HG02763 (cell line): ENCODE data around the gene UBAC1.
A peak's percentile ranks its signal among the peaks of the same experiment; 100 is the strongest.
"Not testable (repeated sequence)": the region's sequence is repeated elsewhere in the genome, so short reads cannot be mapped to it uniquely, and the experiment has no call there.

Source experiments
- ATAC-seq: cut with Tn5 transposase; IDR thresholded peaks from one replicate; pipeline ENCODE4 v1.9.1; 2021; ENCODE audit warnings: mild to moderate bottlenecking, moderate library complexity; ENCODE audit not compliant: unreplicated experiment

Gene UBAC1

DNA sequence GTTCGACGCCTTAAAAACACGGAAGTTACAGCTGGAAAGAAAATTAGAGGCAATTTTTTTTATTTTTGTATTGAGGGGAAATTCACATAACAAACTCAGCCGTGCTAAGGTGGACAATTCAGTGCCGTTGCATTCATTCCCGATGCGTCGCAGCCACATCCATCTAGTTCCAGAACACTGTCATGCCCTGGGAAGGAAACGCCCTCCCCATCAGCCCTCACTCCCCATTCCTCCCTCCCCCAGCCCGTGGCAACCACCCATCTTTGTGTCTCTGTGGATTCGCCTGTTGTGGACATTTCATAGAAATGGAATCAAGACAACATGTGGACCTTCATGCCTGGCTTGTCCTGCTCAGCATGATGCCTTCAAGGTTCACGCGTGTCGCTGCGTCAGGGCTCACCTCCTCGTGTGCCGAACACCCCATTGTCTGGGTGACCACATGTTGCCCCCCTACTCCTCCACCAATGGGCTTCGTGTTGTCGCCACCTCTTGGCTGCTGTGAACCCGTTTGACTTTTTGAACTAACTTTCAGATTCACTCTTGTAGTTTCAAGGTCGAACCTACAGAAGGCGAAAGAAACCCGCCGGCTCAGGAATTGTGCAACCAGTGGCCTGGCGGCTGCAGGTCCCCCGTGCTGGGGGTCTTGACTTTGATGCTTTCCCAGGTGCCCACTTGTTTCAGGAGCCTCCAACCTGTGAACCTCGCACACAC lies 36.4 kb downstream of the UBAC1 start:
- ATAC-seq = no peak

DNA sequence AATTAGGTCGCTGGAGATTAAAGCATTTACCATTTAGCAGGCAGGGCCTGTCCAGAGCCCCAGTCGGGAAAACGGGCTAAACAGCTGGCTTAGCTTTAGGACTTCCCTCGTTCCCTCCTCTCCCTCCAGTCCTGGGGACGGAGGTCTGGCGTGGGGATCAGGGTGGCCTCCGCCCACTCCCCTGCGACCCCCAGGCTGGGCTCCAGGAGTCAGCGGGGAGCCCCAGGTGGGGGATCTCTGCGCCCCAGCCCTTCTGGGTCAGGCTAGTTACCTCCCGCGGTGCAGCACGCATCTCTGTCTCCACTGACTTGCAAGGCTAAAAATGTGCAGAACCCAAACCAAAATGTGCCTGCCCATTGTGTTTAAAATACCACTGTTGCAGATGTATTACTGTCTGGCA lies 37.7 kb downstream of the UBAC1 start:
- no peak for ATAC-seq

DNA sequence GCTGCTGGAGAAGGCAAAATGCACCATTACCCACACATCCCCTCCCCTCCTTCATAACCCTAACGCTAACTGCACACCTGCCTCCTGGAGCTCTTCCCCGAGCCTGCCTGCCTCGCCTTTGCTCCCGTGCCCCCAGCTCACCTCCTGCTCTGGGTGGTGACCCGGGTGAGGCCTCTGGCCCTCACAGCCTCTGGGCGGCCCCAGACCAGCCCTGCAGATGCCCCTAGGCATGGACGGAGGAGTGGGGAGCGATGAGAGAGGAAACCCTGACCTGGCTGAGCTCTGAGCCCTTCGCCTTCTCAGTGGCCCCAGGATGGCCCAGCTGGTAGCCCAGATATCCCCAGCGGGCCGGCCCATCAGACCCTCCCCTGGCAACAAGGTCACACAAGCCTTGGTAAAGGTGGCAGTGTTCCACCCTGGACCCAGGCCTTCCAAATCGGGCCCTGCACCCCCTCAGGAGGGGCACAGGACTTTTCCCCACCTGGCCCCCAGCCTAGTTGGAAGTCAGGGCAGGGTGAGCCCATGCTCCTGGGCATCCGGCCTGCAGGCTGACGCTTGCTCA lies 39.3 kb downstream of the UBAC1 start:
- ATAC-seq = no peak

DNA sequence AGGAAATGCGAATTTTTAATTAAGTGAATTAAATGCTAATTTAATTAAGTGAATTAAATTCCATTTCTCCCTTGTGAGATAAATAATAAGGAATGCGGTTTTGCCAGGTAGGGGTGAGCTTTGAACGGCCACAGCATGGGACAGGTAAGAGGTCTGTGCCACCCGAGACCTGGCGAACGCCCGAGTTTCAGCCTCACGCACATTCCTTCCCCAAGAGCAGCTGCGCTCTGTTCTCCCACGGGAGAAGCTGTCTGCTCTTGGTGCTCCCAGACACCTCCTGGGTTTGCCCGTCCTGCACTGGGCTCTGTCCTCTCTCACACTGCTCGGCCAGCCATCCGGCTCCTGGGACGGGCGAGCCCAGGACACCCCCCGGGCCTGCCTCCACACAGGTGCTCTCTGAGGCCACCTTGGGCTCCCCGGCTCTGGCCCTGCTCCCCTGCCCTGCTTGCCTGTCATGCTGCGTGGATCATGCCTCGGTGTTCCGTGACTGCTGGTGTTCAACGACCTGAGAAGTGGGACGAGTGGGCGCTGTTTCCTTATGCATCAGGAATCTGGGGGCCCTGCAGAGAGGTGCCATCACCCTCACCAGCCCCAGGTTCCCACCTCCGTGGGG lies 40.1 kb downstream of the UBAC1 start:
- ATAC-seq = no peak

DNA sequence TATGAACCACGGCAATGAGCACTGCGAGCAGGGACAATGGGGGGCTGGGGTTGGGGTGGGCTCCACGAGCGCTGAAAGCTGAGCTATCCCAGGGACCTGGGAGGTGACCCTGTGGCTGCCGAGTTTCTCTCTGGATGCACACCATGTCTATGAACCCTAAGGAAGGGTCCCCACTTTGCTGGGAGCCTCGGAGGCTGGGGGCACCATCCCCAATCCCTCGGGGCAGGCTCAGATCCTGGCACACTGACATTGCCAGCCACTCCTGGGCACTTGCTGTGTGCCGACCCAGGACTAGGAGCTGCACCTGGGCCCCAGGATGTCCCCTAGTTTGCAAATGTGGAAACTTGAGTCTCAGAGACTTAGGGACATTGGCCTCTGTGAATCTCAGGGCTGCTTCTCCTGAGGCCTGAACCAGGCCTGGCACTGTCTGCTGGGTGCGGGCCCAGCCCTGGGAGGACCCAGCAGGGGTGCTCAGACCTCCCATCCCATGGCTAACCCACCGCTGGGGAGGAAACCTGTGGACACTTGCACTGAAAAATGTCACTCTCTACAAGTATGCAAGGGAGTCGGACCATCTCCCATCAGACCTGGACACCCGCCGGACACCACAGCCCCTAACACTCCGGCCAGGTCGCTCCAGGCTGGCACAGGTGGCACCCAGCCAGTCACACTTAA lies 40.8 kb downstream of the UBAC1 start:
- no peak for ATAC-seq

DNA sequence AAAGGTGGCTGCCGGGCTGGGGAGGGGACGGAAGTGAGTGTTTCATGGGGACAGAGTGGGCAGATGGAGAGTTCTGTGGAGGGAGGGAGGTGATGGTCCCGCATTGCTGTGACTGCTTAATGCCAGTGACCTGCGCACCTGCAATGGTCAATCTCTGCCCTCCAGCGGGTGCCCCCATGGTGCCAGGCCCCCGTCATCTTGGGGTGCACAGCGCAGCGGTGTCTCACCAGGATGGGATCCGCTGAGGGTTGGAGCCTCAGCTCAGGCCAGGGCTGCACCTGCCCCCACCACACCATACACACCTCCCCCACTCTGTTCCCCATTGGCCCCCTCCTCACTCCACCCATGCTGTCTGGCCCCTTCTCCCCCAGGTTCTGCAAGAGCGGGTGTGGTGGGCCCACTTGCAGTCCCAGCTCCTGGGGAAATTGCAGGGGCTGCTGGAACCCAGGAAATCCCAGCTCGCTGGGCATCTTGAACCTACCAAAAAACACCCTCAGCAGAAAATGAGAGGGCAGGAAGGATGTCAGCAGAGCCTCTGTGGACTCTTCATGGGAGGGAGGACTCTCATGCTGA lies 41.8 kb downstream of the UBAC1 start:
- ATAC-seq = no peak

DNA sequence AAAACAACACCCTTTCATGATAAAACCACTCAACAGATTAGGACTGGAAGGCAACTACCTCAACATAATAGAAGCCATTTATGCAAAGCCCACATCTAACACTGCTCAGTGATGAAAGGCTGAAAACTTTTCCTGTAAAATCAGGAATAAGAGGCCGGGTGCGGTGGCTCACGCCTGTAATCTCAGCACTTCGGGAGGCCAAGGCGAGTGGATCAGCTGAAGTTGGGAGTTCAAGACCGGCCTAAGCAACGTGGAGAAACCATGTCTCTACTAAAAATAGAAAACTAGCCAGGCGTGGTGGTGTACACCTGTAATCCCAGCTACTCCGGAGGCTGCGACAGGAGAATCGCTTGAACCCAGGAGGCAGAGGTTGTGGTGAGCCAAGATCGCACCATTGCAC lies 44.9 kb downstream of the UBAC1 start:
- not testable (repeated sequence) for ATAC-seq

DNA sequence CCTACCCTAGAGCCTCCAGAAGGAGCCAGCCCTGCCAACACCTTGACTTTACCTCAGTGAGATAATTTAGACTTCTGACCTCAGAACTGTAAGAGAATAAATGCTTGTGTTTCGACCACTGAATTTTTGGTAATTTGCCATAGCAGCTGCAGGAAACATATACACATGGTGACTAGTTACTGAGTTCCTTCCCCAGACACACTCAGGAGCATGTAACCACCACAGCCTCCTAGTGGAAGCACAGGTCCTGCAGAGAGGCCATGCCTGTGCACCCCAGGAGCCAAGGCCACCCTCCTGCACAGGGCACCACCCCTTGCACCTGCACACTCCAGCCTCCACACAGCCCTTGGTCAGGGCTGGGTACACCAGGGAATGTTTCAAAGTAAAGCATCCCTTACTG lies 46.3 kb downstream of the UBAC1 start:
- ATAC-seq = no peak

DNA sequence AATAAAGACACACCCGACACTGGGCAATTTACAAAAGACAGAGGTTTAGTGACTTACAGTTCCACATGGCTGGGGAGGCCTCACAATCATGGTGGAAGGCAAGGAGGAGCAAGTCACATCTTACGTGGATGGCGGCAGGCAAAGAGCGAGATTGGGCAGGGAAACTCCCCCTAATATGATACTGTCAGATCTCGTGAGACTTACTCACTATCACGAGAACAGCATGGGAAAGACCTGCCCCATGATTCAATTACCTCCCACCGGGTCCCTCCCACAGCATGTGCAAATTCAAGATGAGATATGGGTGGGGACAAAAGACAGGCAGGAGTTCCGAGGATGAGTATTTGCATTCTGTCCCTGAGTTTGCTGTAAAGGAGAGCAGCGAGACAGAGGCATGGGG lies 49.9 kb downstream of the UBAC1 start:
- not testable (repeated sequence) for ATAC-seq

DNA sequence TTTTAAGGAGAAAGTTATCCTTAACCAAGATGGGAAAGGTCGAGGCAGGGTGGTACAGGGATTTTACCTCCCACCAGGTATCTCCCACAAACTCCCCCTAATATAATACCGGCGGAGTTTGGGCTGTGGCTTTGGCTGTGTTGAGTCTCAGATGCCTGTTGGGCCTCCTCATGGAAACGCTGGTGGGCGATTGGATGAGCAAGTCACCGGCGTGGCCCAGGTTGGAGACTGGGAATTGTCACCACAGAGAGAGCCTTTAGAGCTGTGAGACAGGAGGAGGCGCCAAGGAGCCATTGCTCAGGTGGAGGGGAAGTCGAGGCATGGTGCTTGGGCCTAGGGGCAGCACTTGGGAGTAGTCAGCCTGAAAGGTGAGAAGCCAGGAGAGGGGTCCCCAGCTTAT lies 50.4 kb downstream of the UBAC1 start:
- no peak for ATAC-seq

DNA sequence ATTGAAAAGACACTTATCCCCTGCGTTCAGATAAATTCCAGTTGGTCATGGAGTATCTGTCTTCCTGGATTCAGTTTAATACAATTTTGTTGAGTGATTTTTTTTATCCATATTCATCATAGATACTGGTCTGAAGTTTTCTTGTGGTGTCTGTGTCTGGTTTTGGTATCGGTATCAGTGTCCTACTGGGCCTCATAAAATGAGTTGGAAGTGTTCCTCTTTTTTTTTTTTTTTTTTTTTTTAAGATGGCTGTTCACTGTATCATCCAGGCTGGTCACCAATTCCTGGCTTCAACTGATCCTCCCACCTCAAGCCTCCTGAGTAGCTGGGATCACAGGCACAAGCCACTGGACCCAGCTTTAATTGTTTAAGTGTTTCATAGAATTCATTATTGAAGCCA lies 51.0 kb downstream of the UBAC1 start:
- ATAC-seq = no peak

DNA sequence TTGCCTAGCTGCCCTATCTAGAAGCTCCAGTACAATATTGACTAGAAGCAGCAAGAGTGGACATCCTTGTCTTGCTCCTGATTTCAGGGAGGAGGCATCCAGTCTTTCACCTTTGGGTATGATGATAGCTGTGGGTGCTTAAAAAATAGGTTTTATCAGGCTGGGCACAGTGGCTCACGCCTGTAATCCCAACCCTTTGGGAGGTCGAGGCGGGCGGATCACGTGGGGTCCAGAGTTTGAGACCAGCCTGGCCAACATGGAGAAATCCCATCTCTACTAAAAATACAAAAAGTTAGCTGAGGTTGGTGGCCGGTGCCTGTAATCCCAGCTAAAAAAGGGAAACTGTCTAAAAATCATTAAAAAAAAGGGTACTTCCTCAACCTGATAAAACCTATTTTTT lies 51.8 kb downstream of the UBAC1 start:
- no peak for ATAC-seq

DNA sequence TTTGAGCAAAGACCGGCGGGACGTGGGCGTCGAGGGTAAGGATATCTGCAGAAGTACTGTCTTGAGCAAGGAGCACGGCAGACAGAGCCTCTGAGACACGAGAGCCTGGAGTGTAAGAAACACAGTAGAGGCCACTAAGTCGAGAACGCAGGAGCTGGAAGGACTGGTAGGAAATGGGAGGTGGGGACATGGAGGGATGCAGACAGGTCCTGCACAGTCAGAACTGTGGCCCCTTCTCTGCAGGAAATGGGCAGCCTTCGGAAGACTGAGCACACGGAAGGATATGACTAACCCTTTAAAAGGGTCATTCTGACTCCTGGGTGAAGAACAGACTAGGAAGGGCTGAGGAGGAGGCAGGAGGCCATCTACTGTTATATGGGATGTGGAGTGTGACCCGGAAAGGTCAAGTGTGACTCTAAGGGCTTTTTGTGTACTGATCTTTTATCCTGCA lies 52.4 kb downstream of the UBAC1 start:
- ATAC-seq = no peak

DNA sequence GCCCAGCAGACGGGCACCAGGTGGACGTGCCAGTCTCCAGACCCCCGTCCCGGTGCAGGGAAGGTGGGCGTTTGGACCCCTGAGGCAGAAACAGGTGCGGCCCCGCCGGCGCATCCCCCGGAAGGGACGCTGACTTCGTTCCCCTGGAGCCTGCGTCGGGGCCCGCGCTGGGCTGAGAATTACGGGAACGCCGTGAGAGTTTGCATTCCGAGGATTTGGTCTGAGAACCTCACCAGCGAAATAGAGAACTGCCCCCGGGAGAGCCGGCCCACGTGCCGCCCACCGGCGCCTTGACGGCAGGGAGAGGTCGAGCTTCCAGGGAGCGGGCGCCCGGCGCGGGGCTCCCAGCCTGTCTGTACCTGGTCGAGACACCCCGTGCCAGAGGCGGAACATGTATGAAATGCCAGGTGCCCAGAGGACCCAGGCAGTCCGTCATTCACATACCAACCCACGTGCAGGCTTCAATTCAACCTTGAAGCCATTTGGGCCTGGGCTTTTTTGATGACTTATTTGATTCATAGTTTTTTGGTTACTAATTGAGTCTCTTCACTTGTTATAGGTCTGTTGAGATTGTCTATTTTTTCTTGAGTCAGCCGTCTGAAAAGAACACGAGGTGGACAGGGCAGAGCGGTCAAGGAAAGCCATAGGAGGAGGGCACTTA lies 53.0 kb downstream of the UBAC1 start:
- no peak for ATAC-seq

DNA sequence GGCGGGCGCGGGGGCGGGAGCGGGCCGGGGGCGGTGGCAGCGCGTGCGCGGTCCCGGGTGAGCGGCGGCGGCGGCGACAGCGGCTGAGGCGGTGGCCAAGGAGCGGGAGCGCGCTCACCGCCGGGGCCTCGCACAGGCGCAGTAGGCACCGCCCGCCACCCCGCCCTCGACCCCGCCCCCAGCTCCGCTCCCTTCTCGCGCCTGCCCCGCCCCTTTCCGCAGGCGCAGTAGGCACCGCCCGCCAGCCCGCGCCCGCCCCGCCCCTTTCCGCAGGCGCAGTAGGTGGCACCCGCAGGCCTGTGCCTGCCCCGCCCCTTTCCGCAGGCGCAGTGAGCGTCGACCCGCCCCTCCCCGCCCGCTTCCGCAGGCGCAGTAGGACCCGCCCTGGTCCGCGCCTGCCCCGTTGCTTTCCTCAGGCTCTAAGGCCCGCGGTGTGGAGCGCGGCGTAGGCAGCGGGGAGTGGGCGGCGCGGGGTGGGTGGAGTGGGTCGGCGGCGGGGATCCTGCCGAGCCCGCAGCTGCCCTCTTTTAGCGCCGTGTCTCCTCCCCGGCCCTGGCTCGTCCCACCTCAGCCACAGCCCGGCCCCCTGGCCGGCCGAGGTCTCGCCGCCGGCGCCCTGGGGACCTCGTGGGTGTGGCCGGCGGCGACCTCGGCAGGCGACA lies 53.6 kb downstream of the UBAC1 start, which contains the start of gene CAMSAP1:
Gene CAMSAP1 (minus strand): TSS at position 116 of the 662 bp plus-strand sequence. CDS start 387 bp downstream, outside the sequence.
- ATAC-seq = peak; percentile 77

DNA sequence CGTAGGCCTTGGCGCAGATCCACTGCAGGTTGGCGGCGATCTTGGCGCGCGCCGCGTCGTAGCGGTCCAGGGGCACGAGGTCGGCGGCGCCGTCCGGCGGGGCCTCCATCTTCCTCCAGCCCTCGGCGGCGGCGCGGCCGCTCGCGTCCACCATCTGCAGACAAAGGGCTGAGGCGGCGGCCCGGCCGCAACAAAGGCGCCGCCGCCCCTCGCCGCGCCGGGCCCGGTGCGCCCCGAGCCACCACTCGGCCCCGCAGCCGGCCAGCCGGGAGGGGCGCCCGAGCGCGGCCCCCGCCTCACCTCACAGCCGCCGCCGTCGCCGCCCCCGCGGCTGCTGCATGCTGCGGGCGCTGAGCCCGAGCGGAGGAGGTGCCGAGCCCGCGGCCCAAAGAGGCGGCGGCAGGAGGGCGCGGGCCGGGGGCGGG lies 54.2 kb downstream of the UBAC1 start:
- ATAC-seq = peak; percentile 31

DNA sequence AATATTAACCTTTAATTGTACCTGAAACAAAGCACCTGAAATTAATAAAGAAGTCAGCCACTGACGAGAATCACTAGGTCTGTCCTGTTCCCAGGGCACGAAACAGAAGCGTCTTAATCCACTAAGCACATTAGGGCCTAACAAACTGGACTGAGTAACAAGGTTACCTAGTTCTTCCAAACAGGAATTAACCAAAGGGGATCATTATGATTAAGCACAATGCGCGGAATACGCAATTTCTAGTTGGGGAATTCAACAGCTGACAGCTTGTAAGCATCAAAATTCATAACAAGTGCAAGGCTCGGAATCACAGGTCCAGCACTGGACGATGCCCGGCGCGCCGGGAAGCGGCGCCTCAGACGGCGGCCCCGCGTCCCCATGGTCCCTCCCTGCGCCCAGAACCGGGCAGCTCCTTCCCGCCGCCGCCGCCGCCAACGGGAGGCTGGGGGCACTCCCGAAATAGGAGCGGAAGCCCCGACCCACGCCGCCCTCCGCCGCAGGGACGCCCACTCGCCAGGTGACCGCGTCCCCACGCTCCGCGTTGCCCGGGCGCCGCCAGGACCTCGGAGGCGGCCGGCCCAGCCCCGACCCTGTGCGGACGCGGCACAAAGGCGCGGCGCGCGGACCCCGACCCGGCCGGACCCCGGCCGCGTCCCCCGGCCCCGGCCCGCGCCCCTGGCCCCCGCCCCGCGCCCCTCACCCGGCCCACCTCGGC lies 54.7 kb downstream of the UBAC1 start:
- peak; percentile 8 for ATAC-seq

DNA sequence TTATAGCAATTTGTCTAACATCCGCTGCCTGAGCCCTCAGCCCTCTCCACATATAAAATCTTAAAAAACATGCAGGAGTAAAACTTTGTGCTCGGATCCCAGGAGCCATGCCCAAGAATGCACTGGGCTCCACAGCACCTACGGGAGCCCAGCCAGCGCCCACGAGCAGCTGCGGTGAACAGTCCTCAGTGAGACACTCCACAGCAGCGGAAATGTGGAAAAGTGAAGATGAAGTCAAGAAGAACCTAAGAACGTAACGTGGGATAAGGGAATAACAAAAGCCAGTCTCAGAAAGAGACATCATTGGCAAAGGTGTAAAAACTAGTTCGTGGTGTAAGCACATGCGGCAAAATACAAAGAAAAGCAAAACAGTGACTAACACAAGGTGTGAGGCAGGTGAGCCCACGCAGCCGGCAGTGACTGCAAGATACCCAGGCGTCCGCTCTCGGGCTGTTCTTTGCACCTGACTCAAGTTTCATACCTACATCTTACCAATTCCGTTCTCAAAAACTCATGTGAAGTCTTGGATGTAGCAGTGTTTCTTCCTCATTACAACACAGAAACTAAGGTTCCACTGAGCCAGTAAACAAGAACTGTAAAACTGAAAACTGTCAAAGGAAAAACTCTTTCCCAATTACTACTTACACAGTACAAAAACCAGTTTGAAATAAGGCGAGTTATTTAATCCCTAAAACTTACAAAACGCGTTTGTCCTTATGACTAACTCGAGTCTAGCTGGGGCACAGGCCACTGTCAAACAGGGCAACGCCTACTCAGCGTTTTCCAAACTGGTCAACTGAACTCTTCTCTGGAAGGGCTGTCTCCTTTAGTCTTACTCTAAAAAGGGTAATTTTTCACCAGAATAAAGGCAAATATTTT lies 55.6 kb downstream of the UBAC1 start:
- no peak for ATAC-seq
